ENCODE measurements around the gene RNF11.
"Not testable (repeated sequence)": the region's sequence is repeated elsewhere in the genome, so short reads cannot be mapped to it uniquely, and the experiment has no call there.

RNF11 gene

DNA sequence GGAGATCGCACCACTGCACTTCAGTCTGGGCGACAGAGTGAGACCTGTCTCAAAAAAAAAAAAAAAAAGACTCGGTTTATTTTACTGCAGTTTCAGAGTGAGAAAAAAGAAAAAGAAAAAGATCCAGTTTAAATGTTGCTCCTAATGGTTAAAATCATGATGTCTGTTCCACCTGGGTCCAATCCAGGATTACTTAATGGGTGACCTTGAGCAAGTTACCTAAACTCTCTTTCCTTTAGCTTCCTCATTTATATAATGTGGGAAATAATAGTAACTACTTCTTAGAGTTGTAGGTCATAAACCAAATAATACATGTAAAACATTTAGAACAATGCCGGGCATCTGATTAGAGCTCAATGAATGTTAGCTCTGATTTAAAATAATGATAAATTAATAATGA is 19.4 kb upstream of the RNF11 start:
- no peak for DNase-seq (ENCODE audit: low read depth)
- TF ChIP-seq, protein P1, sequence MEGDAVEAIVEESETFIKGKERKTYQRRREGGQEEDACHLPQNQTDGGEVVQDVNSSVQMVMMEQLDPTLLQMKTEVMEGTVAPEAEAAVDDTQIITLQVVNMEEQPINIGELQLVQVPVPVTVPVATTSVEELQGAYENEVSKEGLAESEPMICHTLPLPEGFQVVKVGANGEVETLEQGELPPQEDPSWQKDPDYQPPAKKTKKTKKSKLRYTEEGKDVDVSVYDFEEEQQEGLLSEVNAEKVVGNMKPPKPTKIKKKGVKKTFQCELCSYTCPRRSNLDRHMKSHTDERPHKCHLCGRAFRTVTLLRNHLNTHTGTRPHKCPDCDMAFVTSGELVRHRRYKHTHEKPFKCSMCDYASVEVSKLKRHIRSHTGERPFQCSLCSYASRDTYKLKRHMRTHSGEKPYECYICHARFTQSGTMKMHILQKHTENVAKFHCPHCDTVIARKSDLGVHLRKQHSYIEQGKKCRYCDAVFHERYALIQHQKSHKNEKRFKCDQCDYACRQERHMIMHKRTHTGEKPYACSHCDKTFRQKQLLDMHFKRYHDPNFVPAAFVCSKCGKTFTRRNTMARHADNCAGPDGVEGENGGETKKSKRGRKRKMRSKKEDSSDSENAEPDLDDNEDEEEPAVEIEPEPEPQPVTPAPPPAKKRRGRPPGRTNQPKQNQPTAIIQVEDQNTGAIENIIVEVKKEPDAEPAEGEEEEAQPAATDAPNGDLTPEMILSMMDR (conservative IDR thresholded peaks at IDR 0.05; ENCODE audit: low read depth, low read length), result no peak

DNA sequence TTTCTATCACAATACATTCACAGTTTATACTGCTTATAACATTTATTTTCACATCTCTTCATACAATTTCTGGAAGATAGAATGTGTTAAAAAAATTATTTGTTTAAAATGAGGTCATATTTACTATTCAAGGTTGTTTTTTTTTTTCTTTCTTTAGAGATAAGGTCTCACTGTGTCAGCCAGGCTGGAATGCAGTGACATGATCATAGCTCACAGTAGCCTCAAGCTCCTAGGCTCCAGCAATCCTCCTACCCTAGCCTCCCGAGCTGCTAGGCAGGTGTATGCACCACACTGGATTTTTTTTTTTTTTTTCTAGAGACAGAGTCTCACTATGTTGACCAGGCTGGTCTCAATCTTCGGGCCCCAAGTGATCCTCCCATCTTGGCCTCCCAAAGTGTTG is 19.0 kb upstream of the RNF11 start:
- TF ChIP-seq, protein P1 (conservative IDR thresholded peaks at IDR 0.05; ENCODE audit: low read depth, low read length), result no peak
- no peak for DNase-seq (ENCODE audit: low read depth)

More for the DNA sequence above, 19.4 kb upstream of the RNF11 start:
- no peak overlapping the region for H3K4me3 ChIP-seq (ENCODE audit: low read length)

DNA sequence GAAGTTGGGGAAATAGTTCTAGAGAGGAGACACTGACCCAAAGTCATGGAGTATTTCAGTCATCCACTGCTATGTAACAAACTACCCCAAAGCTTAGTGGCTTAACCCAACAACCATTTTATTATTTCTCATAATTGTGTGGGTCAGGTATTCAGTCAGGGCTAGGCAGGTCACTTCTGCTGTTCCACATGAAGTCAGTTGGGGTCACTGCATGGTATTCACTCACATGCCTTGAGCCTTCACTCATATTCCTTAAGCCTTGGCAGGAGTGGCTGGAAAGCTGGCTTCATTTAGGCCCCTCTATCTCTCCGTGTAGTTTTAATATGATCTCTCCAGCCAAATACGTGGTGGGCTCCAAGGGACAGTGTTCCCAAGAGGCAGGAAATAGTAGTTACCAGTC is 17.5 kb upstream of the RNF11 start:
- TF ChIP-seq, protein P1 (conservative IDR thresholded peaks at IDR 0.05; ENCODE audit: low read depth, low read length), result no peak
- no peak for DNase-seq (ENCODE audit: low read depth)
- no peak overlapping the region for H3K4me3 ChIP-seq (ENCODE audit: low read length)

More for the DNA sequence above, 19.0 kb upstream of the RNF11 start:
- no peak overlapping the region for H3K4me3 ChIP-seq (ENCODE audit: low read length)

DNA sequence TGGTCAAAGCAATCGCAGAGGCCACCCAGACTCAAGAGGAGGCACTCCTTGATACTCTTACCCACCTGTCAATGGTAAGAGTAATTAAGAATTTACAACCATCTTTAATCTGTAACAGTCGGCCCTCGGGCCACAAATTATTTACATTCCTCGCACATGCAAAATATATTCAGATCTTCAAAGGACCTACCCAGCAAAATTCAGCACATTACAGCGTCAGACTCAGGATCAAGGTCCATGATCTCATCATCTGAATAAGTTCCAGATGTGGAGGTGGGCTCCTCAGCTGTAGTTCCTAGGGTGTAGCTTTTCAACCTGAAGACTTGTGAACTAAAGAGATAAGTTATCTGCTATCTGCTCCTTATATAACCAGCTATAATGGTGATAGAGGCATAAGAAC is 17.1 kb upstream of the RNF11 start:
- no peak for DNase-seq (ENCODE audit: low read depth)
- H3K4me3 ChIP-seq (ENCODE audit: low read length), result no peak overlapping the region
- TF ChIP-seq, protein P1 (conservative IDR thresholded peaks at IDR 0.05; ENCODE audit: low read depth, low read length), result no peak

DNA sequence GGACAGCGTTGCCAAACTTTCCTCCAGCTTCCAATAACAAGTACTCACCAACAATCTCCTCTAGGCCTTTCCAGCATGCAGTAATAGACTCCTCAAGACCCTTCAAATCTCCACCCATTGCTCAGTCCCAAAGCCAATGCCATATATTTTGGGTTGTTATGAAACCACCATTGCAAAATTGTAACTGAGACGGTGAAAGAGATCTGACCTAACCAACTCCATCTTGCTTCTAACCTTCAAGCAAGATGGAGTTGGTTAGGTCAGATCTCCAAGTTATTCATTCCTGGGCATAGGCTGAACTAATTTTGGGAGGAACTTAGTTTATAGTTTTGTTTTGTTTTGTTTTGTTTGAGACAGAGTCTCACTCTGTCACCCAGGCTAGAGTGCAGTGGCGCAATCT is 14.5 kb upstream of the RNF11 start:
- not testable (repeated sequence) for DNase-seq (ENCODE audit: low read depth)

DNA sequence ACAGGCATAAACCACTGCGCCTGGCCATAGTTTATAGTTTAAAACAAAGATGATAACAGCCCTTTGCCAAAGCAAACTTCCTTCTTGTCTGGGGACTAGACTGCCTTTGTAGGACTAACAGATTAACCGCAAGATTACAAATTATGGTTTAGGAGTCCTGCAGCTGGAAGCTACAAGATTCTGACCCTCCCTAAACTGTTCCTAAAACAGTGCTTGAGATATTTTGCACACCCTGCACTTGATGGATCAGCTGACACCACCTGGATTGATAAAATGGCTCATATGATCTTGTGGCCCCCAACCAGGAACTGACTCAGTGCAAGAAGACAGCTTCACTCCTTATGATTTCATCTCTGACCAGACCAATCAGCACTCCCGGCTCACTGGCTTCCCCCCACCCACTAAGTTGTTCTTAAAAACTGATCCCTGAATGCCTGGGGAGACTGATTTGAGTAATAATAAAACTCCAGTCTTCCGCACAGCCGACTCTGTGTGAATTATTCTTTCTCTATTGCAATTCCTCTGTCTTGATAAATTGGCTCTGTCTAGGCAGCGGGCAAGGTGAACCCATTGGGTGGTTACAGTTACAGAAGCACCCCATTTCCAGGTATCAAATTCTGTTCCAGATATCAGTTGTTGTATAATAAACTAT is 13.8 kb upstream of the RNF11 start:
- TF ChIP-seq, protein P1 (conservative IDR thresholded peaks at IDR 0.05; ENCODE audit: low read depth, low read length), result no peak
- no peak for DNase-seq (ENCODE audit: low read depth)
- no peak overlapping the region for H3K4me3 ChIP-seq (ENCODE audit: low read length)

More for the DNA sequence above, 14.5 kb upstream of the RNF11 start:
- H3K4me3 ChIP-seq (ENCODE audit: low read length), result not testable (repeated sequence)

DNA sequence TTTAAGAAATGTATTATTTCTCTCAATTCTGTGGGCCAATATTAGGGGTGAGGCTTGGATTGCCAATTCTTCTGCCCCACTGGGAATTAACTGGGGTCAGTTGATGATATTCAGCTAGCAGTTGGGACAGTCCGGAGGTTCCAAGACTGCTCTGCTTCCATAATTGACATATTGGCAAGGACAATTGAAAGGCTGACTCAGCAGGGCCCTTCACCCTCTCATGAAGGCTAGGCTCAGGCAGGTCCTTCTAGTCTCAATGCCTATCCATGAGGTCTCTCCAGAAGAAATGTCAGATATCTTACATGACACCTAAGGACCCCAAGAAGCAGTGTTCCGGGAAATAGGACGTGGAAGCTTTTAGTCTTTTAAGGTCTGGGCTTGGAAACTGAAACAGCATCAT is 13.3 kb upstream of the RNF11 start:
- TF ChIP-seq, protein P1 (conservative IDR thresholded peaks at IDR 0.05; ENCODE audit: low read depth, low read length), result no peak
- H3K4me3 ChIP-seq (ENCODE audit: low read length), result no peak overlapping the region
- DNase-seq (ENCODE audit: low read depth), result no peak

All from retinal pigment epithelial cell (primary cell).